Uterus (tissue), 4 donors: ENCODE measurements around the gene ADAMTS2. TPM values are rescaled to one million over a fixed set of nuclear protein-coding genes. Genes with fewer than 3 reads are reported as not detected.

Experiments
- DNase-seq, 2 donors: peaks; one replicate each; pipeline ENCODE4 v3.0.0-alpha.2; 2019 to 2020
- H3K27ac ChIP-seq, 2 donors: fragments of 200-600 bp; sonication (generic); 1 replicate in 1 of 2; 2 replicates in 1 of 2; pipeline ENCODE4 v1.5.1; 2016 to 2018
- H3K27me3 ChIP-seq, 2 donors: fragments of 200-600 bp; sonication (generic); one replicate each; pipeline ENCODE4 v1.5.1; 2018 to 2019; ENCODE audit warnings: control low read depth in 1 of 2
- H3K36me3 ChIP-seq, 2 donors: fragments of 200-600 bp; sonication (generic); one replicate each; pipeline ENCODE4 v1.5.1; 2019; ENCODE audit warnings: control low read depth in 1 of 2
- H3K4me1 ChIP-seq, 2 donors: fragments of 200-600 bp; sonication (generic); one replicate each; pipeline ENCODE4 v1.5.1; 2018 to 2019; ENCODE audit warnings: control low read depth in 1 of 2
- H3K4me3 ChIP-seq, 2 donors: fragments of 200-600 bp; sonication (generic); 1 replicate in 1 of 2; 2 replicates in 1 of 2; pipeline ENCODE4 v1.5.1; 2018 to 2019; ENCODE audit warnings: mild to moderate bottlenecking in 1 of 2
- H3K9me3 ChIP-seq, 2 donors: fragments of 200-600 bp; sonication (generic); one replicate each; pipeline ENCODE4 v1.5.1; 2019; ENCODE audit warnings: control low read depth in 1 of 2
- CTCF ChIP-seq, 4 experiments: fragments of 200-600 bp in 2 of 4; fragments of 450-650 bp in 2 of 4; sonication (generic) in 2 of 4; IDR thresholded peaks; one replicate each; pipeline ENCODE4 v1.5.1; 2016 to 2019; ENCODE audit warnings: antibody characterized with exemption in 4 of 4, mild to moderate bottlenecking in 2 of 4, moderate library complexity in 1 of 4
- POLR2A ChIP-seq, 2 donors: fragments of 450-650 bp; IDR thresholded peaks; one replicate each; pipeline ENCODE4 v1.6.1; 2016; ENCODE audit warnings: antibody characterized with exemption in 2 of 2, mild to moderate bottlenecking in 1 of 2, moderate library complexity in 1 of 2
- intact Hi-C: fragments of 100-400 bp; cut with DNase I; formaldehyde crosslinking; loops from one replicate; pipeline ENCODE4 v1.15.1; 2023; ENCODE audit warnings: low total_unique reads
- total RNA-seq, 4 donors: library from RNA; depleted of rRNA in 3 of 4; stranded (reverse); fragments of >200 nt in 3 of 4; gene quantifications; one replicate each; pipeline versions ENCODE4 v1.1.0 to v1.2.4, GENCODE V29; 2014 to 2023
- donor health status: DM: yes; HTN: yes; CAD: no.

ADAMTS2 gene
- total RNA-seq, 4 donors from 2014 or later, result 4.1 to 97.1 (median 40.3) TPM

DNA sequence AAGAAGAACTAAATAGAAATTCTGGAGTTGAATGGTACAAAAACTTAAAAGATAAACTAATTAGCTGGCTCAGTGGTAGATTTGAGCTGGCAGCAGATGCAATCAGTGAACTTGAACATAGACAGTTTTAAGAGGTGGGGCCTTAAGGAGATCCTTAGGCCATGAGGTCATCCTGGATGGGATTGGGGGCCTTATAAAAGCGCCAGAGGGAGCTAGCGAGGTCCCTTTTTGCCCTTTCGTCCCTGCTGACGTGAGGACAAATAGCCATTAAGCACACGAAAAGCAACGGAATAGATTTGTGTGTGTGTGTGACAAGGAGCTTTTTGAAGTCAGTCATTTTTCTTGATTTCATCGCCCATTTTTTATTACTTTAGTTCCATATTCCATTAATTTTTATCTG is 201.8 kb downstream of the ADAMTS2 start:
- H3K4me3 ChIP-seq, result no peak overlapping the region
- H3K36me3 ChIP-seq, result no peaks in the 10 kb centered on the region
- intact Hi-C loops, result no loop called here
- no peak overlapping the region for H3K27ac ChIP-seq
- no peak for DNase-seq
- TF ChIP-seq CTCF (IDR thresholded peaks at IDR 0.05) (peak in 1 of 4 experiments; percentile 8), POLR2A (IDR thresholded peaks at IDR 0.05) (no peak)
- H3K4me1 ChIP-seq, result no peaks in the 10 kb centered on the region
- no peaks in the 10 kb centered on the region for H3K27me3 ChIP-seq
- H3K9me3 ChIP-seq, result no peaks in the 10 kb centered on the region

DNA sequence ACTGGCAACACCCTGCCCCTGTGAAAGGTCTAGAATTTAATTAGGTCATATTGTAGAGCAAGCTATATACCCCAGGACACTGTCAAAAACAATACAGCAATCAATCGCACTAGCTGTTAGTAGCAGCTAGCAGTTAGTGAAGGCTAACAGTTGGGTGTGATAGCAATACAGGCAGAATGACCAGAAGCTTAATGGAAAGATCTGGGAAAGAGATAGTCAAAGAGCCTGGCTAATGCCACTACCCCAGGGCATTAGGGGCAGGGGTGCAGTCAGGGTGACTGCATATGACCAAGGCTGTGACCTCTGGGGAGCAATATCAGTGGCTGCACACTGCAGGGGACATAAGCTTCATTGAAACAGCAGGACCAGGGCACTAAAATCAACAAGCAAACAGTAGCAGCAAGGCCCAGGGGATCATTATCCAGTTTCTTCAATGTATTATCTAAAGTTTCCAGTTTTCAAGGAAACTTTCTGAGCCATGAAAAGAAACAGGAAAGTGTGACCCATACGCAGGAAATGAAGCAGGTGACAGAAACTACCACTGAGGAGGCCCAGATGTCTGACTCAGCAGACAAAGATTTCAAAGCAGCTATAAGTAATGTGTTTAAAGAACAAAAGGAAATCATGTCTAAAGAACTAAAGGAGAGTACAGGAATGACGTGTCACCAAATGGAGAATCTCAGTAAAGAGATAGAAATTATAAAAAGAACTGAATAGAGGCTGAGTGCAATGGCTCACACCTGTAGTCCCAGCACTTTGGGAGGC is 202.6 kb downstream of the ADAMTS2 start:
- H3K36me3 ChIP-seq, result no peaks in the 10 kb centered on the region
- no peaks in the 10 kb centered on the region for H3K27me3 ChIP-seq
- DNase-seq, result no peak
- H3K4me3 ChIP-seq, result no peak overlapping the region
- H3K9me3 ChIP-seq, result no peaks in the 10 kb centered on the region
- no peaks in the 10 kb centered on the region for H3K4me1 ChIP-seq
- intact Hi-C loops, result no loop called here
- no peak for TF ChIP-seq POLR2A (IDR thresholded peaks at IDR 0.05)
- H3K27ac ChIP-seq, result no peak overlapping the region

GRCh38 chr5:179141867-179142266 is 203.4 kb downstream of the ADAMTS2 start:
- Histone ChIP-seq H3K36me3 (no peaks in the 10 kb centered on the region), H3K4me3 (no peak overlapping the region), H3K9me3 (no peaks in the 10 kb centered on the region), H3K27me3 (no peaks in the 10 kb centered on the region), H3K27ac (no peak overlapping the region), H3K4me1 (no peaks in the 10 kb centered on the region)
- TF ChIP-seq POLR2A (IDR thresholded peaks at IDR 0.05) (no peak), CTCF (IDR thresholded peaks at IDR 0.05) (no peak)
- DNase-seq, result no peak
- intact Hi-C loops, result no loop called here

GRCh38 chr5:179140293-179140692 is 205.0 kb downstream of the ADAMTS2 start:
- H3K27me3 ChIP-seq, result no peaks in the 10 kb centered on the region
- no peak overlapping the region for H3K4me3 ChIP-seq
- no peak for DNase-seq
- TF ChIP-seq CTCF (IDR thresholded peaks at IDR 0.05), result no peak
- TF ChIP-seq POLR2A (IDR thresholded peaks at IDR 0.05), result no peak
- H3K27ac ChIP-seq, result no peak overlapping the region
- no peaks in the 10 kb centered on the region for H3K36me3 ChIP-seq
- H3K9me3 ChIP-seq, result no peaks in the 10 kb centered on the region
- H3K4me1 ChIP-seq, result no peaks in the 10 kb centered on the region
- intact Hi-C loops, result no loop called here

DNA sequence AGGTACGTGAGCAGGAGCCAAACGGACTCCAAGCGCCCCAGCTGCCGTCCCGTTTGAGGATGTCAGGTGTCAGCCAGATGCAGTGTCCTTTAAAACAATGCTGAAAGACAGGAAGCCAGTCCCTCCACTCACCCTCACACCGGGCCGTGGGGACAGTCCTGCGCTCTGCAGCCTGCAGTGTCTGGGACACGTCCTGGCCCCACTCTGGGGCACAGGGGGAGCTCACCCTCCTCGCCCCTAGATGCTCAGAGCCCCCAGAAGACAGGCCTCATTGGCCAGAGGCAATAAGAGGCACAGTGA is 205.4 kb downstream of the ADAMTS2 start:
- Histone ChIP-seq H3K27ac (no peak overlapping the region), H3K27me3 (no peaks in the 10 kb centered on the region), H3K36me3 (no peaks in the 10 kb centered on the region), H3K4me1 (no peaks in the 10 kb centered on the region), H3K4me3 (no peak overlapping the region), H3K9me3 (no peaks in the 10 kb centered on the region)
- intact Hi-C loops, result no loop called here
- DNase-seq, result no peak
- no peak for TF ChIP-seq CTCF (IDR thresholded peaks at IDR 0.05)
- TF ChIP-seq POLR2A (IDR thresholded peaks at IDR 0.05), result no peak
